ENCODE data around the gene SLC38A6.

- no peak for TF ChIP-seq CTCF (IDR thresholded peaks at IDR 0.05; ENCODE audit: control extremely low read depth in 1 of 3, insufficient read depth in 1 of 3, low read depth in 1 of 3, low read length in 3 of 3)
- no peak for TF ChIP-seq POLR2AphosphoS5 (IDR thresholded peaks at IDR 0.05; ENCODE audit: low read depth, low read length)
- TF ChIP-seq SP1 (IDR thresholded peaks at IDR 0.05; ENCODE audit: low read depth, low read length): no peak
- no peak for TF ChIP-seq CHD1 (IDR thresholded peaks at IDR 0.05; ENCODE audit: low read depth, low read length)
- no peak for TF ChIP-seq EZH2 (IDR thresholded peaks at IDR 0.05; ENCODE audit: low read depth, low read length, severe bottlenecking)
- TF ChIP-seq POLR2A (IDR thresholded peaks at IDR 0.05; ENCODE audit: control extremely low read depth in 1 of 2, low read depth in 2 of 2, low read length in 2 of 2): no peak
- no peak for TF ChIP-seq TAF1 (IDR thresholded peaks at IDR 0.05; ENCODE audit: low read depth, low read length)
- TF ChIP-seq BRCA1 (IDR thresholded peaks at IDR 0.05; ENCODE audit: low read depth, low read length): no peak
- TF ChIP-seq SRF (IDR thresholded peaks at IDR 0.05; ENCODE audit: low read depth, low read length): no peak
- no peak for TF ChIP-seq KDM1A (IDR thresholded peaks at IDR 0.05; ENCODE audit: borderline replicate concordance, low read length)
- no peak for TF ChIP-seq FOSL1 (IDR thresholded peaks at IDR 0.05; ENCODE audit: insufficient read depth, low read depth, low read length)
- no peak for TF ChIP-seq YY1 (IDR thresholded peaks at IDR 0.05; ENCODE audit: low read depth, low read length)
- TF ChIP-seq MAX (IDR thresholded peaks at IDR 0.05): no peak
These were observed 52.8 kb downstream of the SLC38A6 start for GRCh38 chr14:61033855-61034254.
